ENCODE measurements around the gene AFF1.
"Not testable (repeated sequence)": the region's sequence is repeated elsewhere in the genome, so short reads cannot be mapped to it uniquely, and the experiment has no call there.

The AFF1 gene

DNA sequence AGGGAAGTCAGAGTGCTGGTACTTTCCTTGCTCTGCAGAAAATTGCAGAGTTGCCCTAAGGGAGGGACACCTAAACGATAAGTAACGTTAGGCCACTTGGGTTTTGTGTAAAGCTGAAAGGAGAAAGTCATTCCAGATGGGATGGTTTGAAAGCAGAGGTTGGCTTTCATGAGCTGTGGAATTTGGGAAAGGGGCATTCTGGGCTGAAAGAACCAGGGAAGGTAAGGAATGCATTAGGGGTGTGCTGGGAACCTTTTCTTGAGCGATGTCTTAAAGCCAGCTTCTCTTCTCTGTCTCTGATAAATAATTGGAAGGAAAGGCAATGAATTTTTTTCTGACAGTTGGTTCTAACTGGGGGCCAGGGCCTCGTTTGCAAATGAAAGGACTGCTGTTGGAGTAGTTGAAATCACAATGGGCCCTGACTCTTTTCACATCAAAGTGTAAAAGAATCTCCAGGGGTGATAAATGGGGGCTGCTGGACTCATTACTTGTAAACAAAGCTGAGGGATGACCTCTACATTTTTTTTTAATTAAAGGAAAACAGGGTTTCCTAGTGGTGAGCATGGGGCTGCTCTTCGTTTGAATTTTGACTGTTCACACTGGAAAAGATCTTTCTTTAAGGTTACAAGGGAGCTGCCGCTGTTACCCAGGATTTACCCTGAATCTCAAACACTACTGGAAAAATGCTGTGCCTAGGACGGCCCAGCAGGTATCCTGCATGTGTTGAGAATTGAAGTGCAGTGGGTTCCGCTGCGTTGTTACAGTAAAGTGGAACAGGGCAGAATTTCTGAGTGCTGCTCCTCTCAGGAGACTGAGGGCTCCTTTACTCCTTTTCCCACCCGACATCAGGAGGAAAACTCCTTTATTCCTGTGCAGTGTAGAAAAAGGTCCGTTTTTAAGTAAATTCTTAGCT is 25.0 kb downstream of the AFF1 start:
- no peak for DNase-seq

DNA sequence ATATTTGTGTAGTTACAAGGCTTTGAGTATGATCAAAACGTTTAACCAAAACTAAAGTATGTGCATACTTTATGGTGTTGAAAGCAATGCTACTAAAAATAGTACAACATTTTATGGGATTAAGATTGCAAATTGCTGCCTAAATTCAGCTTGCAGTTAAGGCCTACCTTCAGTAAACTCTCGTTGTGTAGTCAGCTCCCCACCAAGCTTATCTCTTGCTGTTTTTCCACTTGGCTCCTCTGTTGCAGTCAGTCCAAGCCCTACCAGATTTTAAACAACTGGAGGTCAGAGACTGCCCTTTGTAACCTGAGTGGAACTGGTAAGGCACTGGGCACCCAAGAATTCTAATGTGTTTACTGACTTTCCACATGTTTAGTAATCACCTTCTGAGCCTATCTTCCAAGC is 25.7 kb downstream of the AFF1 start:
- DNase-seq = no peak

DNA sequence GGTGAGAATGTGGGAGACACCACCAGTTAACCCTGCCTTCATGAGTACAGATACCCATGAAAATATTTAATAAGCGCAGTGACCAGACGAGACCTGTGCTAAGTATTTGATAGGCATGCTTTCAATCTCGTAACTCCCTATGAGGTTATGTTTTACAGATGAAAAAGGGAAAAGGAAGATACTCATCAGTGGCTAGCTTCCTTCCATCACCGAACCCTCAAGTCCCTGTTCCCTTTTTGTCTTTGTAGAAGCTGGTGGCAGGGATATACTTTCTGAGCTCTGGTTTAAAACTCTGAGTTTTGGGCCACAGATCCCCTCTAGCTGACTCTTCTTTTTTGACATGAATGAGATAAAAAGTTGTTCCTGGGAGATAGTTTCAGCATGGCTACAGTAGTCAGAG is 26.3 kb downstream of the AFF1 start:
- DNase-seq = no peak

DNA sequence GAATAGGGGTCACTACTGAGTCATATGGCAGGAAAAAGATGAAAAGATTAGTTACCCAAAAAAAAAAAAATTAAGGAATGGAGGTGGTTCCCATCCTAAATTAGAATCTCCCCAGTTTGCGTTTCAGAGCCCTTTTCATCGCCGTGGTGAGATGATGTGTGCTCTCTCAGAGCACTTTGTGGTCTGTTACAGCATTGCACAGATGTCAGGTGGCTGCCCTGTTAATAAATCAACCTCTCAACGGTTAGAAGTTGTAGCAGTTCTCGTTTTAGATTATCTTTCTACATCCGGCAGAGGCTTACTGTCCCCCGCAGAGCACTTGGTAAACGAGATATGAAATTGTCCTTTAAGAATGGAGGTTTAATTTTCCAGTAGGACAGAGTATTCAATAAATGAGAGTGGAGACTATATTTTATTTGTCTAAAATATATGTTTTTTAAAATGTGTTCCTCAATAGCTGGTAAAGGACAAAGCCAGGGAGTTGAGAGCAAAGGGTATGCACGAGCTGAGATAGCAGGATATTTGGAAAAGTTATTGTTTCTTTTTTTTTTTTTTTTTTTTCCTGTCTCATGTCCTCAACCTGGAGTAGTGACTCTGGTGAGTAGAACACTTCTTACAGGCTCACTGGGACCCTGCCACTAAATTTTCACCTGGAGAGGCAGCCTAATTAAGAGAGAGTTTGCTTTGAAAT is 26.9 kb downstream of the AFF1 start:
- no peak for DNase-seq

DNA sequence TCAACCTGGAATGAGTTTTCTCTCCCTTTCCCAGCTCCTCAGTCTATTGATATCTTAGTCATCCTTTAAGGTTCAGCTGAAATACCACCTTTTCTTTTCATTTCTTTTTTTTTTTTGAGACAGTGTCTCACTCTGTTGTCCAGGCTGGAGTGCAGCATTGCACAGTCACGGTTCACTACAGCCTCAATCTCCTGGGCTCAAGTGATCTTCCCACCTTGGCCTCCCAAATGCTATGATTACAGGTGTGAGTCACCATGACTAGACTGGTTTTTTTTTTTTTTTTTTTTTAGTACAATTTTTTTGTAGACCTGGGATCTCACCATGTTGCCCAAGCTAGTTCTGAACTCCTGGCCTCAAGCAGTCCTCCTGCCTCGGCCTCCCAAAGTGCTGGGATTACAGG is 28.9 kb downstream of the AFF1 start:
- DNase-seq = no peak

DNA sequence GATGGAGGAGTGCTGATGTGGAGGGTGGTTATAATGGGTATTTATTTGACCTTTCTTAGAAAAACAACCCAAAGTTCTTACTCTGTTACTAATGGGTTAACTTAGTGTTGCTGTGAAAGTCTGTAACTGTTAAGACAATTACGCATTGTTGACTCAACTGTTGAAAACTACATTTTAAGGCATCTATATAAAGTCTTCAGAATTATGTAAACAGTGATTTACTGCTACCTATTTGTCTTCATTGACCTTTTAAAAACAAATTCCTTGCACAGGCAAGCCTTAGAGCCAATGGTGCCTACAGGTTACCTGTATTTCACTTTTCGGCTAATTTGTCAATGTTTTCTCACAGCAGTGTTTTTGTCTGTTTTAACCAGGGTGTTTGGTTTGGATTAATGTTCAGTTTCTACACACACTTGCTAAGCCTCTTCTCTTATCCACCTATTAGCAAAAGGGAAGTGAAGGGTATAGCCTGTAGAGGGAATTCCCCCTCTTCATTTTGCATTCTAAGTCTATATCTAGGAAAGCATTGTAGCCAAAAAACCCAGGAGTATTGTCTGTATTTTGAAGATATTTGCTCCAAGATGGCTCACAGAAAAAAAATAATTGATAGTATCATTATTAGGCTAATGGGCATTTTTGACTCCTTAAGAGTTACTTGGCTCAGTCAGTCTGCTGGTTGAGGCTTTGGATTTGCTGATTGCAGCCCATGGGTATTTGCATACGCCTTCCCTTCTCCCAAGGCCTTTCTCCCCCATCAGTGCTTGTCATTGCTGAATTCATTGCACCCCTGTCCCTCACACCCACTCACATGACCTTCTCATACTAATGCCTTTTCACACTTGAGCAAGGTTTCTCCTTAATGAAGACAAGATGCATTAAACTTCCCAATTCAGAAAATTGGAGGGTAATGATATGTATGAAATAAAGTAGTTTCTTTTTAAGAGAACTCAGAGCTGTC is 30.5 kb downstream of the AFF1 start:
- no peak for DNase-seq

DNA sequence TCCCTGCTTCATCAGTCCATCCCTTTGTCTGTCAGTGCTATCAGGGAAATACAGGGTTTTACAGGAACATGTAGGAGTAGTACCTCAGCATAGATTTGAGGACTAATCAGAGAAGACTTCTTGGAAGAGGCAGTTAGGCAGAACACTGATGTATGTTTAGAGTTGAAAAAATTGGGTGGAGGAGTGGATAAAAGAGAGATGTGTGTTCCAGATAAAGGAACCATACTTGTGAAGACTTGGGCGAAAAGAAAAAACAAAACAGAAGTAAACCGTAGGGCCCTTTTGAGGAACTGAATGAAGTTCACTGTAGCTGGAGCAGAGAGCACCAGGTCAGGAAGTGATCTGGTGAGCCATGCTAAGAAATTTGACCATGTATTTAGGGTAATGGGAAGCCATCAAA is 32.3 kb downstream of the AFF1 start:
- DNase-seq = no peak

DNA sequence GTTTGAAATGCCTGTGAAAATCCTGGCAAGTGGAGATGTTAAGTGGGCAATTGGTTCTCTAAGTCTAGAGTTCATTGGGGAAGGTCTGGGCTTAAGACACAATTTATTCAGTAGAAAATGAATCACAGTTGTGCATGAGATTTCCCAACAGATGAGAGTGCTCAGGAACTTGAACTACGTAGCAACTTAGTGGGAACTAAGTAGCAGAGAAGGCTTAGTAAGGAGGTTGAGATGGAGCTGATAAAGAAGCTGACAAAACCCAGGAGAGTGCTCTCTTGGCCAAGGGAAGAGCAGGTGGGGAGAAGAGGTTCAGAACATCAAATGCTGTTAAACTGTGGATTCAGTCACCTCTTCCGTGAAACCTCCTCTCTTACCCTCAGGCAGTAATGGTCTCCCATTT is 33.0 kb downstream of the AFF1 start:
- DNase-seq = no peak

DNA sequence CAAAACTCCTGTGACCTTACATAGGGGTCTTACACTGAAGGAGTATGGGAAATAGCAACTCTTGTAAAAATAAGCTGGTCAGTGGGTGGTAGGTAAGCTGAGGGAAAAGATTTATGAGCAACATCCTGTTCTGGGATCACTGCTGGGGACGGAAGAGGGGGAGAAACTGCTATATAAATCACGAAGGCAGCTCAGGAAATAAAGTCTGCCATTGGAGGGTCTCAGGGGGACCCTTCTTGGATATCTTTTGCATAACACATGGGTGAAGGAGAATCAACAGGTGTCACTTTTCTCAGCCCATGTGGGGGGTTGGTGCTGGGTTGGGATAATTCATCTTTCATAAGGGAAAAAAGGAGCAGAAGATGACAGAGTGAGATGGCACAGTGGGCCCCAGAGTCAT is 33.7 kb downstream of the AFF1 start:
- DNase-seq = no peak

DNA sequence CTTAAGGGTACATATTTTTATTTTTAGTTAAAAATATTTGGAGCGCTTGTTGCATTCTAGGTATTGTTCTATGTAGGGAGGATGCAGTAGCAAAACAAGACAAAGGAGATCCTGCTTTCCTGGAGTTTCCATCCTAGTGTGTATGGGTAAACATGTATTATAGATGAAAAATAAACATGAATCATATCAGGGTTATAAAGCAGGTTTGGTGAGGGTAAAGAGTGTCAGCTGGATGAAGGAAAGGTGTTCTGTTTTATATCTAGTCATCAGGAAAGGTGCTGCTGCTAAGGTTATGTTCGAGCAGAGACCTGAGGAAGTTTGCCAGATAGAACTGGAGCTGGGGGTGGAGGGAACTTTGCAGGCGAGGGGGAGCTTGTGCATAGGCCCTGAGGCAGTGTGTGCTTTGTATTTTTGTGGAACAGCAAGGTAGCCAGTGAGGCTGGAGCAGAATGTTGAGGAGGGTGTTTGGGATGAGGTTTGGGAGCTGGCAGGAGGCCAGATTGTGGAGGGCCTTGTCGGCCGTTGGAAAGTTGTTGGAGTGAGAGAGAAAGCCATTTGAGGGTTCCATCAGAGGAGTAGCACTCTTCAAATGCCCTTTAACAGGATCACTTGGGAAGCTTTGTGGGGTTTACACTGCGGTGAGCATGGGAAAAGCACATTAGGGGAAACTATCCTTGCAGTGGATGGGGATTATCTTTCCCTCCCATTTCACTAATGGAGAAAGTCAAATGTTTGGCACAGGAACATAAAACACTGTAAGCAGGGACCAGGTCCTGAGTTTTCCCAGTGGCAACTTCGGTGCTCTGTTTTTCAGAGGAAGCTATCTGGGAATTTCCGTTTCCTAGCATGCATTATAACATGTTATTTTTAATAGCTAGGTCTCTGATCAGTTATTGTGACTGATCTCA is 35.9 kb downstream of the AFF1 start:
- no peak for DNase-seq

DNA sequence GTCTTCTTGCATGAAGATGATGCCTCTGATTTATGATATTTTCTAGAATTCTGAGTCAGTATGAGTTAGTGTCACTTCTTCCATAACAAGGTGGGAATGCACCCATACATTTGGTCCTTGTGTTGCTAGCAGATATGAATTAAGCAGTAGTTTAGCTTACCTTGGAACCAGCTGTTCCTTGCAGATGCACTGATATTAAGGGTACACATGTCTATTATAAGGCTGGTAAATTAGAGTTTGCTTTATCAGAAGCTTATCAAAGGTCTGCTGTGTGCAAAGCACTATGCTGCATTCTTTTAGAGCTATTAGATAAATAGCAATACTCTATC is 36.5 kb downstream of the AFF1 start:
- DNase-seq = no peak

DNA sequence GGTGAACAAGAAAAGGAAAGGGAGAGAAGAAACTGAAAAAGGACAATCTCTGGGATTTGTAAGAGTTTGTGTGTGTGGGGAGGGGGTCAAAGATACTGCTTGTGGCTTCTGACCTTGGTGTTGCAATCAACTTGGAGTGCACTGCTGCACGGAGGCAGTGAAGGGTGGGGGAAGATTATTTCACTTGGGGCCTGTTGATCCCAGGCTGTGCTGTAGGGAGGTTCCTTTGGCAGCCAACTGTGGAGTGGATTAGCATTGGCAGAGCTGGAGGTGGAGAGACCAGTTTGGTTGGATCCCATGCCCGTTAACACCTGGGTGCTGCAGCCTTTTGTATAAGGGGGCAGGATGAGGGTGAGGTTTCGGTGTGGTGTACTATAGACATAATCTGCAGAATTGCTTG is 38.2 kb downstream of the AFF1 start:
- no peak for DNase-seq

DNA sequence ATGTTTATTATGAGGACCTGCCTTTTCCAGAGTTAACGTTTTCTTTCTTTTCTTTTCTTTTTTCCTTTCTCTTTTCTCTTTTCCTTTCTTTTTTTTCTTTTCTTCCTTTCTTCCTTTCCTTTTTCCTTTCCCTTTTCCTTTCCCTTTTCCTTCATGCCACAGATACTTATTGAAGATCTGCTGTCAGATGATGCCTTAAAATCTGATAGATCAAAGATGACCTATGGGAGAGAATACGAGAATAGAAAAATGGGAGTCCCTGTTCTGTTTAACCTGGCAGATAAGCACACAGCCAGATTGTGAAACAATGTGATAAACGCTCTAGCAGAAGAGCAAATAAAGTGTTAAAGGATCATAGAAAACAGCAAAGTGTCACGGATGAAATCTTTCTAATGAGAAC is 38.9 kb downstream of the AFF1 start:
- no peak for DNase-seq

DNA sequence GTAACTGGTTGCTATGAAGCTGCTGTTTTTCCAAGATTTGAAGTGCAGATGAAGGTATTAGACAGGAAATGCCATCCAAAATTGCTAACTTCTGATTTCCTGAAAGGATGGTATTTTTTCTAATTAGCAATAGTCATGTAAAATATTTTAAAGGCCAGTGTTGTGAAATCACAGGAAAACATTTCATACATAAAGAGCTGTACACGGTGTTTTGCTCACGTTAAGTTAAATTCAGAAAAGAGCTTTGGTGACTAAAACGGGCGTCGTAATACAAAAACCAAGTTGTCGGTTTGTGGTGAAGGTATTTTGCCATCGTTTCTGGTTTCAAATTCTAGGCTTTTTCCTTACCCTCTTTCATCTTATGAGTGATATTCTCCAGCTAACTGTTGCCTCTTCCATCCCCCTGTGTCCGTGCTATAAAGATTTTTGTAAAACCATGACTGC is 39.8 kb downstream of the AFF1 start:
- DNase-seq = no peak

DNA sequence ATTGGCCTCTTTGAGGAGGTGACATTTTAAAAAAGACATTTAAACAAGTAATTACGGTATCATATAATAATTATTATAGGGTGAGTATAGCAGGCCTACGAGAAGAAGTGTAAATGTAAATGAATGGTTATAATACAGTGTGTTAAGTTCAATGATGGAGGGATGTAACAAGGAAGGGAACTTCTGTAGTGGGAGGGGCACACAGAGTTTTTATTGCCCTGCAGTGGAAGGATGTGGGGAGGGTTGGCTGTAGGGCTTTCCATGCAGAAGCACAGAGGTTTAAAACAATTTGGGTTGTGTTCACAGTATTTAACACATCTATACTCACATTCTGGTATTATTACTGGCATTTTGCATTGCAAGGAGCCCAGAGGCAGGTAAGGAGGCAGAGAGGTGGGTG is 41.1 kb downstream of the AFF1 start:
- no peak for DNase-seq

DNA sequence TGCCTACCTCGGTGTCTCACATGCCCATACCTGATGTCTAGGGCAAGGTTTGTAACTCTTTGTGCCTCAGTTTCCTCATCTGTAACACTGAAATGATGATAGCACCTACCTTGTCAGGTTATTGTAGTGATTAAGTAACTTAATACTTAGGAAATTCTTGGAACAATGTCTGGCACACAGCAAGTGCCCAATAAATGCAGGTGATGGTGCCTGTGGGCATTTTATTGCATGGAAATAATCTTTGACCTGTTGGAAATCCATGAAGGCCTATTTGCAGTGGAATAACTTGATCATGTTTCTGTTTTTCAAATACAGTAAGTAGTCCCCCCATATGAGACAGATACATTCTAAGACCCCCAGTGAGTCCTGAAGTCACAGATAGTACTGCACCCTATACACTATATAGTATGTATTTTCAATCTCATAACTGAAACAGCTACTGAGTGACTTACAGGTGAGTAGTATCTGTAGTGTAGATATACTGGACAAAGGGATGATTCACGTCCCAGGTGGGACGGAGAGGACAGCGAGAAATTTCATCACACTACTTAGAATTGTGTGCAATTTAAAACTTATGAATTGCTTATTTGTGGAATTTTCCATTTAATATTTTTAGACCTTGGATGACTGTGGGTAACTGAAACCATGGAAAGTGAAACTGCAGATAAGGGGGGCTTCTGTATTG is 42.1 kb downstream of the AFF1 start:
- no peak for DNase-seq

DNA sequence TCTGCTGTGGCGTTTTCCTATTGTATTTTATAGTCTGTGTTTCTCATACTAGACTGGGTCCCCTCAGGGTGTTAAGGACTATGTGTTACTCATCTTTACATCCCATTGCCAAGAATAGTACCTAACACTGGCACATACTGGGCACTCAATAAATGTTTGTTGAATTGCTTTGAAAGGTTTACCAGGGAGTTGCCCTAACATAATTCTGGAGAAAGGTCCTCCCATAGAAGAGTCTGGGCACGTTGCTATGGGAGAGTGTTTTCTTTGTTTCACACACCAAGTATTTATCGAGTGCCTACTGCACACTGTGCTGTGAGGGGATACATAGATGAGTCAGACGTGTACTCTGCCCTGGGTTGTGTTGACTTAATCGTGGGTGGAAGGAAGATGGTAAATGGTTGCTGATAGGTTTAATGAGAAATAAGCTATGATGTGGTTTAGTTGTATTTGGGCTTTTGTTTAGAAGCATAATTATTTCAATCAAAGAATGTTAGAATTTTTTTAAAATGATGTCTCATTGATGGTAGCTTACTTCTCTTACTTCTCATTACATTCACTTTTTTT is 42.9 kb downstream of the AFF1 start:
- DNase-seq = no peak

DNA sequence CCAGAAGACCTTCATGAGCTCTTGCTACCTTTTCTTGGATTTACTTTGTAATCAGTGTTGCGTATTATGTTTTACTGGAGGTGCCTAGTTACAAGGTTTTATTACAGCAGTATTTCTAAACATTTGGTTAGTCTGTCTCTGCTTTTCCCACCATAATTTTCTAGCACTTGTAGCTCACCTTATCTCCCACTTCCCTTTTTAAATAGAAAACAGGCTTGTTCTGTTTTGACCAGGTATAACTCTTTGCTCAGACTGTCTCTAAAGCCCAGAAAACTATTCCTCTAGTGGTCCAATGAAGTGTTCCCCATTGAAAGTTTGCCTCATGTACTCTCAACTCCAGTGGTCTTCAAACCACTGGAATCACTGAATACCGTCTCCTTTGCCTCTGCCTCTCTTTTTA is 43.9 kb downstream of the AFF1 start:
- no peak for DNase-seq

DNA sequence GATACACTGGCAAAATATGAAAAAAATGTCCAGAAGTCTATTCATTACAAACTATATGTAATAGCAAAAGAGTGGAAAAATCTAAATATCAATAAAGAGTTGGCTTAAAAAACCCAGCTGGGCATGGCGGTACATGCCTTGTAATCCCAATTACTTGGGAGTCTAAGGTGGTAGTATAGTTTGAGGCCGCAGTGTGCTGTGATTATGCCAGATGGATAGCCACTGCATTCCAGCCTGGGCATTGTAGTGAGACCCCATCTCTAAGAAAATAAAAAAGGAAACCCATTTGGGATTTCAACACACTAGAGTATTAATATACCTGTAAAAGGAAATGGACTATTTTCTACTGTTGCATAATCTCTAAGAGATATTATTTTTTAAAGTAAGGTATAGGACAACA is 45.4 kb downstream of the AFF1 start:
- no peak for DNase-seq

DNA sequence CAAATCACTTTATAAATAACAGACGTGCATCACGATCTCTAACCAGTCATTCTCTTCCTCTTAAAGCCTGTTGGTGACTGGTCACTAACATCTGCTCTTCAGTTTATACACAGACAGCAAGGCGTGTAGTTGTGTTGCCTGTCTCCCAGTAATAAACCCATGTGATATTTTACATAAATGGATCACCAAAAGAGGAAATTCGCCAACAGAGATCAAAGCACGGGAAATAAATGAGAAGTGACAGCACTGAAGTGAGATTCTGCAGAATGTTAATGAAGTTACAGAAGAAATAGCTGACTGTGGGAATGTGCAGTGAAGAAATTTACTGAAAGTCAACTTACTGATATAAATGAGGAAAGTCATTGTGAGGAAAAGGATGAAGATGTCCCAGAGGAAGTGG is 47.0 kb downstream of the AFF1 start:
- no peak for DNase-seq

DNA sequence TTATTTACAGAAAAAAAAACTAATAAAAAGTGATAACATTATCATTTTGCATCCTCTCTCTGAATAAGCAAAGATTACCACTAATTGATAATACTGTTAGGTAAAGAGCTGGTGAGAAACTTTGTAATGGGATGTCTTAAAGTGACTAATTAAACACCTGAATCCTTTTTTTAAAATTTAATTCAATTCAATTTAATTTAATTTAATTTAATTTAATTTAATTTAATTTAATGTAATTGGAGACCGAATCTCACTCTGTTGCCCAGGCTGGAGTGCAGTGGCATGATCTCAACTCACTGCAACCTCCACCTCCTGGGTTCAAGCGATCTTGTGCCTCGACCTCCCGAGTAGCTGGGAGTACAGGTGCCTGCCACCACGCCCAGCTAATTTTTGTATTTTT is 51.0 kb downstream of the AFF1 start:
- DNase-seq = not testable (repeated sequence)

Data from NCI-H1105 (cell line).